SU-DHL-6 (cell line): ENCODE measurements around the gene SRPK3.

ENCODE experiments used
- H2AFZ ChIP-seq: fragments of 200-600 bp; sonication (generic); 2 replicates; pipeline ENCODE4 v1.6.1; 2014; ENCODE audit warnings: low read depth, mild to moderate bottlenecking, moderate library complexity, mixed read lengths, antibody characterized with exemption, low read length; ENCODE audit not compliant: severe bottlenecking
- H3F3A ChIP-seq: fragments of 200-600 bp; shearing (Covaris generic); 2 replicates; pipeline ENCODE4 v1.6.0; 2016; ENCODE audit warnings: antibody characterized with exemption, mild to moderate bottlenecking; ENCODE audit not compliant: insufficient read depth
- H3K27ac ChIP-seq: fragments of 200-600 bp; sonication (generic); 2 replicates; pipeline ENCODE4 v1.5.1; 2016; ENCODE audit warnings: low read depth, mild to moderate bottlenecking, low read length, moderate library complexity, mixed read lengths
- H3K27me3 ChIP-seq: fragments of 200-600 bp; sonication (generic), shearing (Covaris generic); 2 replicates; pipeline ENCODE4 v1.6.0; 2014; ENCODE audit warnings: mild to moderate bottlenecking, low read length
- H3K36me3 ChIP-seq: fragments of 200-600 bp; sonication (generic); 2 replicates; pipeline ENCODE4 v1.6.1; 2014; ENCODE audit warnings: mild to moderate bottlenecking, low read length, mixed read lengths
- H3K4me2 ChIP-seq: fragments of 300-600, 200-600 bp; shearing (Covaris generic), sonication (generic); 2 replicates; pipeline ENCODE4 v1.6.0; 2014; ENCODE audit warnings: low read length, low read depth, mild to moderate bottlenecking; ENCODE audit not compliant: poor library complexity, severe bottlenecking
- H3K4me3 ChIP-seq: fragments of 200-600 bp; sonication (generic); 2 replicates; pipeline ENCODE4 v1.5.1; 2014; ENCODE audit warnings: antibody characterized with exemption, low read length, mild to moderate bottlenecking, mixed read lengths; ENCODE audit not compliant: insufficient read depth, poor library complexity, severe bottlenecking
- H3K79me2 ChIP-seq: fragments of 200-600 bp; sonication (generic); 2 replicates; pipeline ENCODE4 v1.6.1; 2014; ENCODE audit warnings: mild to moderate bottlenecking, low read length, moderate library complexity; ENCODE audit not compliant: insufficient read depth
- H3K9ac ChIP-seq: fragments of 200-600 bp; sonication (generic); 2 replicates; pipeline ENCODE4 v1.7.0; 2014; ENCODE audit warnings: mild to moderate bottlenecking, low read length
- H3K9me2 ChIP-seq: fragments of 200-600 bp; sonication (generic); replicated peaks from 2 replicates; pipeline ENCODE4 v1.6.1; 2014; ENCODE audit warnings: low read length; ENCODE audit not compliant: insufficient read depth
- H3K9me3 ChIP-seq: fragments of 200-600 bp; sonication (generic); 2 replicates; pipeline ENCODE4 v1.6.1; 2014; ENCODE audit warnings: low read length, mixed read lengths; ENCODE audit not compliant: insufficient read depth
- H4K20me1 ChIP-seq: fragments of 200-600 bp; sonication (generic); 2 replicates; pipeline ENCODE4 v1.6.1; 2014; ENCODE audit warnings: low read depth, mild to moderate bottlenecking, antibody characterized with exemption, low read length, moderate library complexity, mixed read lengths
- CTCF ChIP-seq: fragments of 200-600 bp; sonication (generic); IDR thresholded peaks from one replicate; pipeline ENCODE4 v1.5.1; 2017; ENCODE audit warnings: antibody characterized with exemption, mild to moderate bottlenecking, low read length, moderate library complexity; ENCODE audit not compliant: insufficient read depth, poor library complexity, severe bottlenecking
- EZH2phosphoT487 ChIP-seq: fragments of 200-600 bp; sonication (generic), shearing (Covaris generic); conservative IDR thresholded peaks from 2 replicates; pipeline ENCODE4 v1.6.1; 2018; ENCODE audit warnings: mild to moderate bottlenecking, antibody characterized with exemption, low read length, moderate library complexity, mixed read lengths

The SRPK3 gene

GRCh38 chrX:153750127-153750774, 30.6 kb upstream of the SRPK3 start:
- H4K20me1 ChIP-seq = no peaks in the 10 kb centered on the region
- H3F3A ChIP-seq = no peaks in the 10 kb centered on the region
- no peaks in the 10 kb centered on the region for H3K9me2 ChIP-seq
- no peak overlapping the region for H3K4me3 ChIP-seq
- no peak overlapping the region for H3K27ac ChIP-seq
- no peak for TF ChIP-seq EZH2phosphoT487
- TF ChIP-seq CTCF = no peak
- no peak overlapping the region for H2AFZ ChIP-seq
- H3K79me2 ChIP-seq = no peaks in the 10 kb centered on the region
- no peak overlapping the region for H3K9ac ChIP-seq
- H3K9me3 ChIP-seq = no peaks in the 10 kb centered on the region
- H3K36me3 ChIP-seq = no peaks in the 10 kb centered on the region
- no peak overlapping the region for H3K4me2 ChIP-seq
- H3K27me3 ChIP-seq = no peaks in the 10 kb centered on the region

DNA sequence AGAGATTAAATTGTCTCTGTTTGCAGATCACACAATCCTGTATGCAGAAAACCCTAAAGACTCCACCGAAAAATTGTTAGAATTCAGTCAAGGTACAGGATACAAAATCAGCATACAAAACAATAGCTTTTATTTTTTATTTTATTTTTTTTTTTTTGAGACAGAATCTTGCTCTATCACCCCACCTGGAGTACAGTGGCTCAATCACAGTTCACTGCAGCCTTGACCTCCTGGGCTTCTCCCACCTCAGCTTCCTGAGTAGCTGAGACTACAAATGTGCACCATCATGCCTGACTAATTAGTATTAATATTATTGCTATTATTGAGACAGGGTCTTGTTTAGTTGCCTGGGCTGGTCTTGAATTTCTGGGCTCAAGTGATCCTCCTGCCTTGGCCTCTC, 25.7 kb upstream of the SRPK3 start:
- Histone ChIP-seq H3K79me2 (no peaks in the 10 kb centered on the region), H2AFZ (no peak overlapping the region), H4K20me1 (no peaks in the 10 kb centered on the region), H3K9me3 (no peaks in the 10 kb centered on the region), H3K27me3 (no peaks in the 10 kb centered on the region), H3K36me3 (no peaks in the 10 kb centered on the region), H3K9me2 (no peaks in the 10 kb centered on the region), H3K27ac (no peak overlapping the region), H3F3A (no peaks in the 10 kb centered on the region), H3K4me2 (no peak overlapping the region), H3K9ac (no peak overlapping the region), H3K4me3 (no peak overlapping the region)
- no peak for TF ChIP-seq CTCF
- TF ChIP-seq EZH2phosphoT487 = no peak

GRCh38 chrX:153761863-153762262, 19.0 kb upstream of the SRPK3 start:
- Histone ChIP-seq H3K27me3 (no peaks in the 10 kb centered on the region), H3K9ac (no peak overlapping the region), H3K9me3 (no peaks in the 10 kb centered on the region), H4K20me1 (no peaks in the 10 kb centered on the region), H3K36me3 (no peaks in the 10 kb centered on the region), H3K4me3 (no peak overlapping the region), H3K79me2 (no peaks in the 10 kb centered on the region), H3K4me2 (no peak overlapping the region), H3F3A (no peaks in the 10 kb centered on the region), H2AFZ (no peak overlapping the region), H3K27ac (no peak overlapping the region), H3K9me2 (no peaks in the 10 kb centered on the region)
- TF ChIP-seq EZH2phosphoT487 (no peak), CTCF (no peak)
